Measurements from ENCODE around the gene FTCD.

The FTCD gene

GRCh38 chr21:46121286-46122221, 33.8 kb downstream of the FTCD start:
- no peak for DNase-seq

- DNase-seq = no peak
These were observed 34.8 kb downstream of the FTCD start for GRCh38 chr21:46120301-46121285.

- DNase-seq = no peak
These were observed 35.6 kb downstream of the FTCD start for GRCh38 chr21:46119637-46120271.

- DNase-seq = no peak
These were observed 36.2 kb downstream of the FTCD start for GRCh38 chr21:46119144-46119636.

GRCh38 chr21:46118316-46119143, 36.8 kb downstream of the FTCD start:
- DNase-seq = no peak

GRCh38 chr21:46117586-46118315, 37.6 kb downstream of the FTCD start:
- DNase-seq = no peak

GRCh38 chr21:46116776-46117585, 38.4 kb downstream of the FTCD start:
- no peak for DNase-seq

- no peak for DNase-seq
These were observed 39.1 kb downstream of the FTCD start for GRCh38 chr21:46116189-46116775.

- DNase-seq = no peak
These were observed 39.8 kb downstream of the FTCD start for GRCh38 chr21:46115441-46116188.

GRCh38 chr21:46114963-46115362, 40.4 kb downstream of the FTCD start:
- no peak for DNase-seq

- DNase-seq = no peak
These were observed 41.7 kb downstream of the FTCD start for GRCh38 chr21:46113497-46114176.

GRCh38 chr21:46112725-46113215, 42.6 kb downstream of the FTCD start:
- no peak for DNase-seq

- DNase-seq = no peak
These were observed 43.3 kb downstream of the FTCD start for GRCh38 chr21:46111857-46112724.

- DNase-seq = no peak
These were observed 44.2 kb downstream of the FTCD start for GRCh38 chr21:46111193-46111571.

- no peak for DNase-seq
These were observed 44.7 kb downstream of the FTCD start for GRCh38 chr21:46110499-46111192.
